Measurements from ENCODE around the gene SLC17A4. TPM values are rescaled to one million over a fixed set of nuclear protein-coding genes. Genes with fewer than 3 reads are reported as not detected.

Gene SLC17A4
- total RNA-seq, 1 donor from 2014 or later = not detected

DNA sequence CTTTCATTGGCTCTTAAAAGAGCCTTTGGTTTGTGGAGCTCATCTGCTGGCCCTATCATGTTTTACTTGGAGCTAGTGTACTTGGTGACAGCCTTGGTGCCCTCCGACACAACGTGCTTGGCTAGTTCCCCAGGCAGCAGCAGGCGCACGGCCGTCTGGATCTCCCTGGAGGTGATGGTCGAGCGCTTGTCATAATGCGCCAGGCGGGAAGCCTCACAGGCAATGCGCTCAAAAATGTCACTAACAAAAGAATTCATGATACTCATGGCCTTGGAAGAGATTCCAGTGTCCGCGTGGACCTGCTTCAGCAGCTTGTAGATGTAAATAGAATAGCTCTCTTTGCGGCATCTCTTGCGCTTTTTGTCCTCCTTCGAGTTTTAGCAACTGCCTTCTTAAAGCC, 22.8 kb upstream of the SLC17A4 start:
- H3K27ac ChIP-seq = no peak overlapping the region
- no peaks in the 10 kb centered on the region for H3K9me3 ChIP-seq
- no peak for DNase-seq (ENCODE audit: low spot score in 2 of 2)
- H3K4me1 ChIP-seq = peaks cover 0 to 3% of the 10 kb centered on the region in 2 donors
- intact Hi-C loops (cut with DNase I) = no loop called here
- peak overlapping the region; percentile 25 to 37 for H3K4me3 ChIP-seq
- no peaks in the 10 kb centered on the region for H3K36me3 ChIP-seq
- H3K27me3 ChIP-seq = no peaks in the 10 kb centered on the region
- TF ChIP-seq, protein P1, sequence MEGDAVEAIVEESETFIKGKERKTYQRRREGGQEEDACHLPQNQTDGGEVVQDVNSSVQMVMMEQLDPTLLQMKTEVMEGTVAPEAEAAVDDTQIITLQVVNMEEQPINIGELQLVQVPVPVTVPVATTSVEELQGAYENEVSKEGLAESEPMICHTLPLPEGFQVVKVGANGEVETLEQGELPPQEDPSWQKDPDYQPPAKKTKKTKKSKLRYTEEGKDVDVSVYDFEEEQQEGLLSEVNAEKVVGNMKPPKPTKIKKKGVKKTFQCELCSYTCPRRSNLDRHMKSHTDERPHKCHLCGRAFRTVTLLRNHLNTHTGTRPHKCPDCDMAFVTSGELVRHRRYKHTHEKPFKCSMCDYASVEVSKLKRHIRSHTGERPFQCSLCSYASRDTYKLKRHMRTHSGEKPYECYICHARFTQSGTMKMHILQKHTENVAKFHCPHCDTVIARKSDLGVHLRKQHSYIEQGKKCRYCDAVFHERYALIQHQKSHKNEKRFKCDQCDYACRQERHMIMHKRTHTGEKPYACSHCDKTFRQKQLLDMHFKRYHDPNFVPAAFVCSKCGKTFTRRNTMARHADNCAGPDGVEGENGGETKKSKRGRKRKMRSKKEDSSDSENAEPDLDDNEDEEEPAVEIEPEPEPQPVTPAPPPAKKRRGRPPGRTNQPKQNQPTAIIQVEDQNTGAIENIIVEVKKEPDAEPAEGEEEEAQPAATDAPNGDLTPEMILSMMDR (IDR thresholded peaks at IDR 0.05) = no peak

DNA sequence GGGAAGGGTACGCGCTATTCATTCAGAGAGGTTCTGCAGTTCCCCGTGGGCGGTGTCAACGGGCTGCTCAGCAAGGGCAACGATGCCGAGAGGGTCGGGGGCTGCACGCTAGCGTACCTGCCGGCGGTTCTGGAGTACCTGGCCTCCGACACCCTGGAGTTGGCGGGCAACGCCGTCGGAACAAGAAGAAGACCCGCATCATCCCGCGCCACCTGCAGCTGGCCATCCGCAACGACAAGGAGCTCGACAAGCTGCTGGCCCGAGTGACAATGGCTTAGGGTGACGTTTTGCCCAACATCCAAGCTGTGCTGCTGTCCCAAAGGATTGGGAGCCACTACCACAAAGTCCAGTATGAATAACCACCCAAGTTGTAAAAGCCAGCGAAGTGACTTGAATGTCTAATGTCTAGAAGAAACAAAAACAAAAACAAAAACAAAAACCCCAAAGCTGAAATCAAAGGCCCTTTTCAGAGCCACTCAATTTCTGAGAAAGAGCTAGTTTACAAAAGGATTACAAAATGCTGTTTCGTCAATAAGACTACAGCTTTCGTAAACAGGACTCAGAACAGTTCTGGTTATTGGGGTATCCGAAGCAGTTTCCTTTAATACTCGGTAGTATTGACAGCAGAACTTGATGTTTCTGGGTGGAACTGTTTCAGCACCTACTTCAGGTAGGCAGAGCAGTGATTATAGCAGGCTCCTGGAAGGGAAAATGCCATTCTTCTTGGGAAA, 21.9 kb upstream of the SLC17A4 start:
- no peaks in the 10 kb centered on the region for H3K9me3 ChIP-seq
- H3K4me3 ChIP-seq = no peak overlapping the region
- no peaks in the 10 kb centered on the region for H3K36me3 ChIP-seq
- H3K4me1 ChIP-seq = peaks cover 0 to 3% of the 10 kb centered on the region in 2 donors
- no peak for DNase-seq (ENCODE audit: low spot score in 2 of 2)
- TF ChIP-seq, protein P1 (IDR thresholded peaks at IDR 0.05) = no peak
- H3K27me3 ChIP-seq = no peaks in the 10 kb centered on the region
- no peak overlapping the region for H3K27ac ChIP-seq
- intact Hi-C loops (cut with DNase I) = no loop called here

DNA sequence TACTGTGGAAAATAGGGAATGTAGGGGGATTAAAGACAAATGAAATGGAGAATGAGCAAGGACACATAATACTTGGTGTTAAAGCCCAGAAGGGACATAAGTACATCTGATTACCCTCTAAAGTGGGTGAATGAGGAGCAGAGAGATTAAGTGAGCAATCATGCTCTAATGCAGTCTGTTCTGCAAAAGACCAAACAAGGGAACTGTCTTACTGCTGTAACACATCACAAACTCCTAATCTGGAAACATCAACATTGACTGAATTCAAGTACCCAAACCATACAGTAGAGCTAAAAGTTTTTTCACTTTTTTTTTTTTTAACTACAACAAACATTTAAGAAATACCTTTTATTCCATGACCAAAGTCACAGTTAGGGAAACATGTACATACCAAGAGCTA, 19.3 kb upstream of the SLC17A4 start:
- Histone ChIP-seq H3K9me3 (no peaks in the 10 kb centered on the region), H3K4me3 (no peak overlapping the region), H3K27ac (no peak overlapping the region), H3K27me3 (no peaks in the 10 kb centered on the region), H3K36me3 (no peaks in the 10 kb centered on the region), H3K4me1 (peaks cover 0 to 3% of the 10 kb centered on the region in 2 donors)
- TF ChIP-seq, protein P1 (IDR thresholded peaks at IDR 0.05) = no peak
- DNase-seq (ENCODE audit: low spot score in 2 of 2) = no peak
- intact Hi-C loops (cut with DNase I) = no loop called here

DNA sequence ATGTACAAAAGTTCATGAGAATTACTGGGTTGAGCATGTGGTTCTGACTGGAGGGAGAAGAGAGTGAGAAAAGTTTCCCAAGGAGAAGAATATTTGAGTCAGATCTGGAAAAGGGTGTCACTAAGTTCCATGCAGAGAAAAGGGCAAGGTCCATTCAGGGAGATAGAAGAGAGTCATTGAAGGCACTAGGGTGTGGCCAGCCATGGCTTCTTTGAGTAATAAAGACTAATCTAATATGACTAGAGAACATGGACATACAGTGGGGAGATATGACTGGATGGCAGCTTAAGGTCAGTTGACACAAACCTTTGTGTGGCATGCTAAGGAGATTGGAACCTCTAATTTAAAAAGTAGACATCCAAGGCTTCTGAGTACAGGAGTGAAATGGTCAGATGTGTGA, 10.7 kb upstream of the SLC17A4 start:
- no peaks in the 10 kb centered on the region for H3K27me3 ChIP-seq
- no peak overlapping the region for H3K4me3 ChIP-seq
- H3K27ac ChIP-seq = no peak overlapping the region
- intact Hi-C loops (cut with DNase I) = no loop called here
- H3K36me3 ChIP-seq = no peaks in the 10 kb centered on the region
- TF ChIP-seq, protein P1 (IDR thresholded peaks at IDR 0.05) = no peak
- DNase-seq (ENCODE audit: low spot score in 2 of 2) = no peak
- H3K9me3 ChIP-seq = no peaks in the 10 kb centered on the region
- H3K4me1 ChIP-seq = no peaks in the 10 kb centered on the region

DNA sequence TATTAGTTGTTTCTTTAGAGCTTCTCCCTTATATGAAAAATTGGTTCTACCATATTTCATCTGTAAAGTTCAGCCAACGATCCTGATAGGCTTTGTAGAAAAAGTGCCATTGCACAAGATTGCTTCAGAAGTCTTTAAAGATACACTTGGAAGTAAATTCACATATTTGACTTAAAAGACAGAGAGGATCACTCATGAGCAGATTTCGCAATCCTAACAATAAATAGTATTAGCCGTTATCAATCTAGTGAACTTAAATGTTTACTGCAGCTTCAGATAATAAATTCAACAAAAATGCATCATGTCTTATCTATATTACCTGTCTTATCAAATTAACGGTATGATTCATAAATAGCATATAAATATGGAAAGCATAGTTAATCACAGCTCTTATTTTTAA, 8.7 kb upstream of the SLC17A4 start:
- Histone ChIP-seq H3K36me3 (no peaks in the 10 kb centered on the region), H3K27me3 (no peaks in the 10 kb centered on the region), H3K9me3 (no peaks in the 10 kb centered on the region), H3K27ac (no peak overlapping the region), H3K4me3 (no peak overlapping the region), H3K4me1 (no peaks in the 10 kb centered on the region)
- intact Hi-C loops (cut with DNase I) = no loop called here
- no peak for DNase-seq (ENCODE audit: low spot score in 2 of 2)
- TF ChIP-seq, protein P1 (IDR thresholded peaks at IDR 0.05) = no peak
